ENCODE results near the gene ZNF582.
A peak's percentile ranks its signal among the peaks of the same experiment; 100 is the strongest.
"Not testable (repeated sequence)": the region's sequence is repeated elsewhere in the genome, so short reads cannot be mapped to it uniquely, and the experiment has no call there.

The ZNF582 gene

GRCh38 chr19:56351208-56351607 lies 42.1 kb downstream of the ZNF582 start:
- no peak for DNase-seq

GRCh38 chr19:56350416-56351045 lies 42.8 kb downstream of the ZNF582 start:
- peak; percentile 55 for DNase-seq

GRCh38 chr19:56348289-56348877 lies 45.0 kb downstream of the ZNF582 start:
- DNase-seq, result peak; percentile 6

DNA sequence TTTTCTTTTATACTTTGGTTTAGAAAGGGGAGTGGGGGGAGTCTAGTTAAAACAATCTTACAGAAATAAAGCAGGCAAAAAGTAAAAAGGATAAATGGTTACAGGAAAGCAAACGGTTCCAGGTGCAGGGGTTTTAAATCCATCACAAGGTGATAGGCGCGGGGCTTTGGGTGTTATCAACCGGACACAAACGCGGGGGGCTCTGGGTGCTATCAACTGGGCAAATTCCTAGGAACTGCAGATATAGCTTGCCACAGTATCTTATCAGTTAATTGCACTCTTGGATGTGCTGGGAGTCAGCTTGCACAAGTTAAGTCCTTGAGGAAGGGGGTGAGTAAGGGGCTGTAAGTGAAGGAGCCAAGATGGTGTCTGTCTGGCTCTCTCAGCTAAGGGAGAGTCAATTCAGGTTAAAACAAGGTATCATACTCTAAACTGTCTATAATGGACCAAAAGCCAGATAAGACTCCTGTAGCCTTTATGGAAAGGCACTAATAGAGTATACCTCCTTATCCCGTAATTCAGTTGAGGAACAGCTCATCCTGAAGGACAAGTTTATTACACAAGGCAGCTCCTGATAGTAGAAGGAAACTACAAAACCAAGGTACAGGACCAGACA lies 46.1 kb downstream of the ZNF582 start:
- DNase-seq, result no peak

GRCh38 chr19:56341948-56342347 lies 51.4 kb downstream of the ZNF582 start:
- no peak for DNase-seq

GRCh38 chr19:56339031-56339430 lies 54.3 kb downstream of the ZNF582 start:
- not testable (repeated sequence) for DNase-seq

DNA sequence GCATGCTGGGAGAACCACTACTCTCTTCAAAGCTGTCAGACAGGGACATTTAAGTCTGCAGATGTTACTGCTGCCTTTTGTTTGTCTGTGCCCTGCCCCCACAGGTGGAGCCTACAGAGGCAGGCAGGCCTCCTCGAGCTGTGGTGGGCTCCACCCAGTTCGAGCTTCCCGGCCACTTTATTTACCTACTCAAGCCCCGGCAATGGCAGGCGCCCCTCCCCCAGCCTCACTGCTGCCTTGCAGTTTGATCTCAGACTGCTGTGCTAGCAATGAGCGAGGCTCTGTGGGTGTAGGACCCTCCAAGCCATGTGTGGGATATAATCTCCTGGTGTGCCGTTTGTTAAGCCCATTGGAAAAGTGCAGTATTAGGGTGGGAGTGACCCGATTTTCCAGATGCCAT lies 56.3 kb downstream of the ZNF582 start:
- not testable (repeated sequence) for DNase-seq

GRCh38 chr19:56335371-56335770 lies 58.0 kb downstream of the ZNF582 start:
- not testable (repeated sequence) for DNase-seq

GRCh38 chr19:56333506-56333905 lies 59.8 kb downstream of the ZNF582 start:
- peak; percentile 52 for DNase-seq
